Measurements from ENCODE around the gene STXBP5L. TPM values are rescaled to one million over a fixed set of nuclear protein-coding genes. Genes with fewer than 3 reads are reported as not detected.
"Not testable (repeated sequence)": the region's sequence is repeated elsewhere in the genome, so short reads cannot be mapped to it uniquely, and the experiment has no call there.

The STXBP5L gene
- total RNA-seq (2014; rRNA removed; shearing (Covaris generic)): not detected in 2 replicates

- peak; percentile 70 for DNase-seq (ENCODE audit: low read depth)
These were observed at the start of gene STXBP5L for GRCh38 chr3:120908030-120908794. TSS of gene STXBP5L (plus strand) at chr3:120908205. CDS start at chr3:120909579, 1,374 bp downstream.

GRCh38 chr3:120858521-120858920 is 49.5 kb upstream of the STXBP5L start:
- DNase-seq (ENCODE audit: low read depth): no peak

- DNase-seq (ENCODE audit: low read depth): no peak
These were observed 43.5 kb upstream of the STXBP5L start for GRCh38 chr3:120864541-120864940.

GRCh38 chr3:120875507-120875906 is 32.5 kb upstream of the STXBP5L start:
- no peak for DNase-seq (ENCODE audit: low read depth)

- no peak for DNase-seq (ENCODE audit: low read depth)
These were observed 32.0 kb upstream of the STXBP5L start for GRCh38 chr3:120875989-120876388.

GRCh38 chr3:120879411-120879810 is 28.6 kb upstream of the STXBP5L start:
- no peak for DNase-seq (ENCODE audit: low read depth)

GRCh38 chr3:120892921-120893320 is 15.1 kb upstream of the STXBP5L start:
- no peak for DNase-seq (ENCODE audit: low read depth)

GRCh38 chr3:120894316-120895057 is 13.5 kb upstream of the STXBP5L start:
- DNase-seq (ENCODE audit: low read depth): peak; percentile 11

GRCh38 chr3:120901716-120902115 is 6.3 kb upstream of the STXBP5L start:
- DNase-seq (ENCODE audit: low read depth): not testable (repeated sequence)

GRCh38 chr3:120903221-120903620 is 4.8 kb upstream of the STXBP5L start:
- DNase-seq (ENCODE audit: low read depth): no peak

- DNase-seq (ENCODE audit: low read depth): no peak
These were observed 361 bp upstream of the STXBP5L start for GRCh38 chr3:120907659-120908029.

- DNase-seq (ENCODE audit: low read depth): no peak
These were observed 993 bp downstream of the STXBP5L start for GRCh38 chr3:120908795-120909601.

GRCh38 chr3:120909602-120909878 is 1.5 kb downstream of the STXBP5L start:
- no peak for DNase-seq (ENCODE audit: low read depth)

GRCh38 chr3:120926146-120926545 is 18.1 kb downstream of the STXBP5L start:
- no peak for DNase-seq (ENCODE audit: low read depth)

GRCh38 chr3:120928991-120929390 is 21.0 kb downstream of the STXBP5L start:
- peak; percentile 63 for DNase-seq (ENCODE audit: low read depth)

GRCh38 chr3:120931593-120931992 is 23.6 kb downstream of the STXBP5L start:
- peak; percentile 1 for DNase-seq (ENCODE audit: low read depth)

- no peak for DNase-seq (ENCODE audit: low read depth)
These were observed 48.1 kb downstream of the STXBP5L start for GRCh38 chr3:120956143-120956542.

- no peak for DNase-seq (ENCODE audit: low read depth)
These were observed 74.8 kb downstream of the STXBP5L start for GRCh38 chr3:120982608-120983320.

- DNase-seq (ENCODE audit: low read depth): no peak
These were observed 75.3 kb downstream of the STXBP5L start for GRCh38 chr3:120983321-120983665.

GRCh38 chr3:120983841-120984240 is 75.8 kb downstream of the STXBP5L start:
- no peak for DNase-seq (ENCODE audit: low read depth)

- no peak for DNase-seq (ENCODE audit: low read depth)
These were observed 77.2 kb downstream of the STXBP5L start for GRCh38 chr3:120985242-120985641.

GRCh38 chr3:120988994-120989393 is 81.0 kb downstream of the STXBP5L start:
- DNase-seq (ENCODE audit: low read depth): no peak

Data from RPMI7951 (cell line).